Measurements from ENCODE around the gene PDE6A. TPM values are rescaled to one million over a fixed set of nuclear protein-coding genes. Genes with fewer than 3 reads are reported as not detected.
A peak's percentile ranks its signal among the peaks of the same experiment; 100 is the strongest.

The PDE6A gene
- total RNA-seq, 2 experiments from 2014 or later, result not detected

- Mint-ChIP-seq H3K27me3 (peaks cover 19% of the 10 kb centered on the region), H3K4me1 (ENCODE audit: low read depth) (no peaks in the 10 kb centered on the region), H3K4me3 (no peak overlapping the region), H3K36me3 (ENCODE audit: low read depth) (no peaks in the 10 kb centered on the region), H3K27ac (no peak overlapping the region), H3K9me3 (no peaks in the 10 kb centered on the region)
- POLR2A ChIA-PET, result no interaction called here
- ATAC-seq (ENCODE audit: poor library complexity), result no peak
- CTCF ChIA-PET, result no interaction called here
- H3K27me3 ChIP-seq (ENCODE audit: control insufficient read depth in 1 of 2, insufficient read depth in 2 of 2, low read length in 2 of 2), result peaks cover 0 to 5% of the 10 kb centered on the region in 2 experiments
- DNase-seq, result peak in 2 of 14 experiments; percentile 19 to 37
- no peaks in the 10 kb centered on the region for H3K9me3 ChIP-seq (ENCODE audit: control insufficient read depth in 1 of 2, insufficient read depth in 1 of 2, low read length in 2 of 2)
- H3K36me3 ChIP-seq (ENCODE audit: insufficient read depth, low read length), result no peaks in the 10 kb centered on the region
- H3K27ac ChIP-seq (ENCODE audit: low read depth in 1 of 2, low read length in 2 of 2), result no peak overlapping the region
- no peak overlapping the region for H3K4me3 ChIP-seq (ENCODE audit: low read length)
- no peaks in the 10 kb centered on the region for H3K4me1 ChIP-seq (ENCODE audit: insufficient read depth, low read length)
- TF ChIP-seq CTCF (IDR thresholded peaks at IDR 0.05), result no peak
- intact Hi-C loops (cut with DNase I, micrococcal nuclease), result no loop called here
Observed at GRCh38 chr5:149938279-149938678, 6.3 kb downstream of the PDE6A start.

GRCh38 chr5:149937610-149938009 is 7.0 kb downstream of the PDE6A start:
- Mint-ChIP-seq H3K9me3 (no peaks in the 10 kb centered on the region), H3K36me3 (ENCODE audit: low read depth) (no peaks in the 10 kb centered on the region), H3K27ac (no peak overlapping the region), H3K27me3 (peaks cover 19% of the 10 kb centered on the region), H3K4me1 (ENCODE audit: low read depth) (no peaks in the 10 kb centered on the region), H3K4me3 (no peak overlapping the region)
- no peak overlapping the region for H3K4me3 ChIP-seq (ENCODE audit: low read length)
- no peak for TF ChIP-seq CTCF (IDR thresholded peaks at IDR 0.05)
- peaks cover 0 to 5% of the 10 kb centered on the region in 2 experiments for H3K27me3 ChIP-seq (ENCODE audit: control insufficient read depth in 1 of 2, insufficient read depth in 2 of 2, low read length in 2 of 2)
- no peak for ATAC-seq (ENCODE audit: poor library complexity)
- H3K9me3 ChIP-seq (ENCODE audit: control insufficient read depth in 1 of 2, insufficient read depth in 1 of 2, low read length in 2 of 2), result no peaks in the 10 kb centered on the region
- H3K27ac ChIP-seq (ENCODE audit: low read depth in 1 of 2, low read length in 2 of 2), result no peak overlapping the region
- CTCF ChIA-PET, result no interaction called here
- POLR2A ChIA-PET, result no interaction called here
- intact Hi-C loops (cut with DNase I, micrococcal nuclease), result no loop called here
- H3K36me3 ChIP-seq (ENCODE audit: insufficient read depth, low read length), result no peaks in the 10 kb centered on the region
- no peak for DNase-seq
- no peaks in the 10 kb centered on the region for H3K4me1 ChIP-seq (ENCODE audit: insufficient read depth, low read length)

DNA sequence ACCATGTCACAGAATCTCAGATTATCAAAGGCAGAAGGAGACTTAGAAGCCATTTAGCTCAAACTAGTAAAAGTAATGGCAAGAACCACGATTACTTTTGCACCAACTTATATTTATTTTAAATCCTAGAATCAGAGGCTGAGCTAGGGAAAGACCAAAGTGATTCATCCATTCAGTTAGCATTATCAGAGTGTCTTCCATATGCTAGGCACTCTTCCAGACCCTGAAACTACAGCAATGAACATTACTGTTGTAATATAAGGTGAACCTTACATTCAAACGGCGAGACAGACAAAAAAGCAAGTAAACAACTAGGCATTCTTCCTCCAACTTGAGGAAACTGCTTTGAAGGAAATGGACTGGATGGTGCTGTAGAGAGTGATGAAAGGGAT is 7.9 kb downstream of the PDE6A start:
- Mint-ChIP-seq H3K36me3 (ENCODE audit: low read depth) (no peaks in the 10 kb centered on the region), H3K4me3 (no peak overlapping the region), H3K9me3 (no peaks in the 10 kb centered on the region), H3K27ac (no peak overlapping the region), H3K4me1 (ENCODE audit: low read depth) (no peaks in the 10 kb centered on the region), H3K27me3 (peaks cover 26% of the 10 kb centered on the region)
- POLR2A ChIA-PET, result no interaction called here
- Histone ChIP-seq H3K27ac (ENCODE audit: low read depth in 1 of 2, low read length in 2 of 2) (no peak overlapping the region), H3K4me3 (ENCODE audit: low read length) (no peak overlapping the region), H3K9me3 (ENCODE audit: control insufficient read depth in 1 of 2, insufficient read depth in 1 of 2, low read length in 2 of 2) (no peaks in the 10 kb centered on the region), H3K4me1 (ENCODE audit: insufficient read depth, low read length) (no peaks in the 10 kb centered on the region), H3K27me3 (ENCODE audit: control insufficient read depth in 1 of 2, insufficient read depth in 2 of 2, low read length in 2 of 2) (peaks cover 0 to 7% of the 10 kb centered on the region in 2 experiments), H3K36me3 (ENCODE audit: insufficient read depth, low read length) (no peaks in the 10 kb centered on the region)
- no peak for ATAC-seq (ENCODE audit: poor library complexity)
- CTCF ChIA-PET, result interaction anchor here (0.8 to 1.8 kb wide), 2 partner anchors 9 to 23 kb away, joined by 4 read pairs; no protein-coding TSS in a partner anchor
- intact Hi-C loops (cut with DNase I, micrococcal nuclease), result no loop called here
- TF ChIP-seq CTCF (IDR thresholded peaks at IDR 0.05), result no peak
- no peak for DNase-seq

Measured in CD4-positive, alpha-beta T cell (primary cell).